GM12865 (cell line): ENCODE data around the gene KRT81.
"Not testable (repeated sequence)": the region's sequence is repeated elsewhere in the genome, so short reads cannot be mapped to it uniquely, and the experiment has no call there.

ENCODE experiments used
- DNase-seq: peaks from one replicate; pipeline ENCODE4 v3.0.0; 2010; ENCODE audit warnings: low read depth
- H3K4me3 ChIP-seq: 2 replicates; pipeline ENCODE4 v1.5.1; 2011; ENCODE audit warnings: mild to moderate bottlenecking, low read depth, low read length, control low read depth
- CTCF ChIP-seq: IDR thresholded peaks from 2 replicates; pipeline ENCODE4 v1.5.1; 2011; ENCODE audit warnings: low read length, control low read depth, low read depth, inconsistent platforms; ENCODE audit not compliant: insufficient read depth; ENCODE audit errors: missing control alignments

KRT81 gene

GRCh38 chr12:52298677-52299190 is 7.4 kb upstream of the KRT81 start:
- TF ChIP-seq CTCF: no peak
- H3K4me3 ChIP-seq: no peak overlapping the region
- no peak for DNase-seq

GRCh38 chr12:52296572-52297215 is 5.4 kb upstream of the KRT81 start:
- DNase-seq: no peak
- TF ChIP-seq CTCF: no peak
- no peak overlapping the region for H3K4me3 ChIP-seq

- no peak overlapping the region for H3K4me3 ChIP-seq
- no peak for DNase-seq
- TF ChIP-seq CTCF: no peak
These were observed 4.3 kb upstream of the KRT81 start for GRCh38 chr12:52295663-52296062.

- no peak for DNase-seq
- no peak for TF ChIP-seq CTCF
- H3K4me3 ChIP-seq: no peak overlapping the region
These were observed 3.5 kb upstream of the KRT81 start for GRCh38 chr12:52294803-52295202.

- H3K4me3 ChIP-seq: no peak overlapping the region
- no peak for DNase-seq
- no peak for TF ChIP-seq CTCF
These were observed 2.6 kb upstream of the KRT81 start for GRCh38 chr12:52293926-52294325.

- not testable (repeated sequence) for DNase-seq, H3K4me3 ChIP-seq
These were observed 725 bp downstream of the KRT81 start for GRCh38 chr12:52290483-52291134.

- DNase-seq: peak; percentile 68
- H3K4me3 ChIP-seq: not testable (repeated sequence)
These were observed 3.2 kb downstream of the KRT81 start for GRCh38 chr12:52287816-52288805.

- not testable (repeated sequence) for H3K4me3 ChIP-seq, DNase-seq
These were observed 4.2 kb downstream of the KRT81 start for GRCh38 chr12:52286857-52287785.
